ENCODE data around the gene WBP2.
"Not testable (repeated sequence)": the region's sequence is repeated elsewhere in the genome, so short reads cannot be mapped to it uniquely, and the experiment has no call there.

WBP2 gene

GRCh38 chr17:75813081-75814020 is 41.8 kb downstream of the WBP2 start:
- no peak overlapping the region for H3K9ac ChIP-seq (ENCODE audit: low read depth, low read length)
- H3K4me1 ChIP-seq (ENCODE audit: insufficient read depth, low read length) = no peaks in the 10 kb centered on the region
- H2AFZ ChIP-seq (ENCODE audit: low read depth, low read length) = no peak overlapping the region
- TF ChIP-seq EZH2 (IDR thresholded peaks at IDR 0.05; ENCODE audit: borderline replicate concordance, low read depth, low read length, severe bottlenecking) (no peak), CTCF (IDR thresholded peaks at IDR 0.05; ENCODE audit: borderline replicate concordance, extremely low read depth, low read length, poor library complexity, severe bottlenecking) (no peak)
- DNase-seq (no peak), ATAC-seq (ENCODE audit: insufficient read depth, low read depth) (no peak)
- H3K27ac ChIP-seq (ENCODE audit: low read length) = no peak overlapping the region
- no peak overlapping the region for H3K4me3 ChIP-seq (ENCODE audit: low read depth in 1 of 2, low read length in 2 of 2)
- peaks cover 96% of the 10 kb centered on the region for H3K36me3 ChIP-seq (ENCODE audit: insufficient read depth, low read length)
- H3K9me3 ChIP-seq (ENCODE audit: insufficient read depth, low read length, severe bottlenecking) = no peaks in the 10 kb centered on the region
- no peak overlapping the region for H3K4me2 ChIP-seq (ENCODE audit: insufficient read depth, low read length)
- no peaks in the 10 kb centered on the region for H3K27me3 ChIP-seq (ENCODE audit: insufficient read depth, low read length, poor library complexity)
- peaks cover 23% of the 10 kb centered on the region for H4K20me1 ChIP-seq (ENCODE audit: insufficient read depth, low read length)
- H3K79me2 ChIP-seq (ENCODE audit: insufficient read depth, low read length) = peaks cover 14% of the 10 kb centered on the region; the same call in 1 of the 2 replicates

DNA sequence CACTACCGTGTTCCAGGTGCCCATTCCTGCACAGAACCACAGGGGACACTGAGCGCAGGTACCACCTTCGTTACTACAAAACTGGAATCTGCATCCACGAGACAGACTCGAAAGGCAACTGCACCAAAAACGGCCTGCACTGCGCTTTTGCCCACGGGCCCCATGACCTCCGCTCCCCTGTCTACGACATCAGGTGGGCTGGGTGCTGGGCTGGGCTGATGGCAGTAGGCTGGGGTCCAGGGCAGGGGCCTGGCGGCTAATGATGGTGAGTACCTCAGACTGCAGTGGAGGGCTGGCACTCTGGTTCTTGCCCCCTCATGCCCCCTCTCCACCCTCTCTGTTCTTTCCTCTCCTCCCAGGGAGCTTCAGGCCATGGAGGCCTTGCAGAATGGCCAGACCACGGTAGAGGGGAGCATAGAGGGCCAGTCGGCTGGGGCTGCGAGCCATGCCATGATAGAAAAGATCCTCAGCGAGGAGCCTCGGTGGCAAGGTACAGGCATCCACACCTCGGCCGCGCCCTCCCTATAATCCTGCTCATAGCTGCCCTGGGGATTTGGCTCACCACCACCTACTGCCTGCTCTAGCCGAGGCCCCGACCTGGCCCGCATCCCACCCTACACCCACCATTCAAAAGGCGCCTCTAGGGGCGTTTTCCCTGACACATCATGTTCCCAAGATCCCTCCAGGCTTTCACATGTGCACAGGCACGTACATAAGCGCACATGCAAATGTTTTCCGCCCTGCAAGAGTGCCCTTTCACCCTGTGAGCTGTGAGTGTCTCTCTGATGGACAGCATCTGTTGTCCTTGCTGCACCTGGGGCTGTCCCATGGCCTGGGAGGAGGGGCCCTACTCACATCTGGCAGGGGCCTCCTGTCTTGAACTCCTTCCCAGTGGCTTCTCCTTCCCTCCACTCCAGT is 42.8 kb downstream of the WBP2 start:
- Histone ChIP-seq H3K9me3 (ENCODE audit: insufficient read depth, low read length, severe bottlenecking) (no peaks in the 10 kb centered on the region), H3K4me2 (ENCODE audit: insufficient read depth, low read length) (no peak overlapping the region), H3K27ac (ENCODE audit: low read length) (no peak overlapping the region), H3K4me3 (ENCODE audit: low read depth in 1 of 2, low read length in 2 of 2) (no peak overlapping the region), H3K4me1 (ENCODE audit: insufficient read depth, low read length) (no peaks in the 10 kb centered on the region), H3K79me2 (ENCODE audit: insufficient read depth, low read length) (peaks cover 22% of the 10 kb centered on the region), H2AFZ (ENCODE audit: low read depth, low read length) (no peak overlapping the region), H4K20me1 (ENCODE audit: insufficient read depth, low read length) (peaks cover 28% of the 10 kb centered on the region), H3K27me3 (ENCODE audit: insufficient read depth, low read length, poor library complexity) (no peaks in the 10 kb centered on the region), H3K9ac (ENCODE audit: low read depth, low read length) (no peak overlapping the region), H3K36me3 (ENCODE audit: insufficient read depth, low read length) (peaks cover 93% of the 10 kb centered on the region)
- ATAC-seq (ENCODE audit: insufficient read depth, low read depth) (no peak), DNase-seq (no peak)
- TF ChIP-seq CTCF (IDR thresholded peaks at IDR 0.05; ENCODE audit: borderline replicate concordance, extremely low read depth, low read length, poor library complexity, severe bottlenecking) = no peak
- no peak for TF ChIP-seq EZH2 (IDR thresholded peaks at IDR 0.05; ENCODE audit: borderline replicate concordance, low read depth, low read length, severe bottlenecking)

- peaks cover 28% of the 10 kb centered on the region for H3K79me2 ChIP-seq (ENCODE audit: insufficient read depth, low read length)
- peaks cover 81% of the 10 kb centered on the region for H3K36me3 ChIP-seq (ENCODE audit: insufficient read depth, low read length)
- ATAC-seq (ENCODE audit: insufficient read depth, low read depth) (no peak), DNase-seq (no peak)
- H3K4me1 ChIP-seq (ENCODE audit: insufficient read depth, low read length) = no peaks in the 10 kb centered on the region
- no peak overlapping the region for H2AFZ ChIP-seq (ENCODE audit: low read depth, low read length)
- H4K20me1 ChIP-seq (ENCODE audit: insufficient read depth, low read length) = peaks cover 32% of the 10 kb centered on the region
- H3K9me3 ChIP-seq (ENCODE audit: insufficient read depth, low read length, severe bottlenecking) = no peaks in the 10 kb centered on the region
- H3K27ac ChIP-seq (ENCODE audit: low read length) = no peak overlapping the region
- TF ChIP-seq CTCF (IDR thresholded peaks at IDR 0.05; ENCODE audit: borderline replicate concordance, extremely low read depth, low read length, poor library complexity, severe bottlenecking) (no peak), EZH2 (IDR thresholded peaks at IDR 0.05; ENCODE audit: borderline replicate concordance, low read depth, low read length, severe bottlenecking) (no peak)
- H3K4me2 ChIP-seq (ENCODE audit: insufficient read depth, low read length) = no peak overlapping the region
- H3K9ac ChIP-seq (ENCODE audit: low read depth, low read length) = no peak overlapping the region
- H3K27me3 ChIP-seq (ENCODE audit: insufficient read depth, low read length, poor library complexity) = no peaks in the 10 kb centered on the region
- no peak overlapping the region for H3K4me3 ChIP-seq (ENCODE audit: low read depth in 1 of 2, low read length in 2 of 2)
Measured at GRCh38 chr17:75811174-75811573, 44.0 kb downstream of the WBP2 start.

DNA sequence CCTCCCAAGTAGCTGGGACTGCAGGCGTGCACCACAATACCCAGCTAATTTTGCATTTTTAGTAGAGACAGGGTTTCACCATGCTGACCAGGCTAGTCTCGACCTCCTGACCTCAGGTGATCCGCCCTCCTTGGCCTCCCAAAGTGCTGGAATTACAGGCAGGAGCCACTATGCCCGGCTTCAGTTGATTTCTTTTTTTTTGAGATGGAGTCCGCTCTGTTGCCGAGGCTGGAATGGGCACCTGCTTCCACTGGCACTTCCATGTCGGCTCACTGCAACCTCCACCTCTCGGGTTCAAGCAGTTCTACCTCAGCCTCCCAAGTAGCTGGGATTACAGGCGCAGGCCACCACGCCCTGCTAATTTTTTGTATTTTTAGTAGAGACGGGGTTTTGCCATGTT is 44.4 kb downstream of the WBP2 start:
- H3K4me3 ChIP-seq (ENCODE audit: low read depth in 1 of 2, low read length in 2 of 2); H3K4me1 ChIP-seq (ENCODE audit: insufficient read depth, low read length); H3K9ac ChIP-seq (ENCODE audit: low read depth, low read length); H3K27ac ChIP-seq (ENCODE audit: low read length); H3K4me2 ChIP-seq (ENCODE audit: insufficient read depth, low read length); DNase-seq; H3K27me3 ChIP-seq (ENCODE audit: insufficient read depth, low read length, poor library complexity); ATAC-seq (ENCODE audit: insufficient read depth, low read depth); H2AFZ ChIP-seq (ENCODE audit: low read depth, low read length); H3K9me3 ChIP-seq (ENCODE audit: insufficient read depth, low read length, severe bottlenecking): not testable (repeated sequence)
- H4K20me1 ChIP-seq (ENCODE audit: insufficient read depth, low read length) = peaks cover 32% of the 10 kb centered on the region
- peaks cover 32% of the 10 kb centered on the region for H3K79me2 ChIP-seq (ENCODE audit: insufficient read depth, low read length)
- H3K36me3 ChIP-seq (ENCODE audit: insufficient read depth, low read length) = peaks cover 77% of the 10 kb centered on the region
